GM12874 (cell line): ENCODE measurements around the gene RHOBTB3.

ENCODE experiments used
- CTCF ChIP-seq: IDR thresholded peaks from 2 replicates; pipeline ENCODE4 v1.5.1; 2011; ENCODE audit warnings: low read depth, mild to moderate bottlenecking, control low read depth, low read length, moderate library complexity; ENCODE audit not compliant: insufficient read depth

Gene RHOBTB3, protein sequence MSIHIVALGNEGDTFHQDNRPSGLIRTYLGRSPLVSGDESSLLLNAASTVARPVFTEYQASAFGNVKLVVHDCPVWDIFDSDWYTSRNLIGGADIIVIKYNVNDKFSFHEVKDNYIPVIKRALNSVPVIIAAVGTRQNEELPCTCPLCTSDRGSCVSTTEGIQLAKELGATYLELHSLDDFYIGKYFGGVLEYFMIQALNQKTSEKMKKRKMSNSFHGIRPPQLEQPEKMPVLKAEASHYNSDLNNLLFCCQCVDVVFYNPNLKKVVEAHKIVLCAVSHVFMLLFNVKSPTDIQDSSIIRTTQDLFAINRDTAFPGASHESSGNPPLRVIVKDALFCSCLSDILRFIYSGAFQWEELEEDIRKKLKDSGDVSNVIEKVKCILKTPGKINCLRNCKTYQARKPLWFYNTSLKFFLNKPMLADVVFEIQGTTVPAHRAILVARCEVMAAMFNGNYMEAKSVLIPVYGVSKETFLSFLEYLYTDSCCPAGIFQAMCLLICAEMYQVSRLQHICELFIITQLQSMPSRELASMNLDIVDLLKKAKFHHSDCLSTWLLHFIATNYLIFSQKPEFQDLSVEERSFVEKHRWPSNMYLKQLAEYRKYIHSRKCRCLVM

DNA sequence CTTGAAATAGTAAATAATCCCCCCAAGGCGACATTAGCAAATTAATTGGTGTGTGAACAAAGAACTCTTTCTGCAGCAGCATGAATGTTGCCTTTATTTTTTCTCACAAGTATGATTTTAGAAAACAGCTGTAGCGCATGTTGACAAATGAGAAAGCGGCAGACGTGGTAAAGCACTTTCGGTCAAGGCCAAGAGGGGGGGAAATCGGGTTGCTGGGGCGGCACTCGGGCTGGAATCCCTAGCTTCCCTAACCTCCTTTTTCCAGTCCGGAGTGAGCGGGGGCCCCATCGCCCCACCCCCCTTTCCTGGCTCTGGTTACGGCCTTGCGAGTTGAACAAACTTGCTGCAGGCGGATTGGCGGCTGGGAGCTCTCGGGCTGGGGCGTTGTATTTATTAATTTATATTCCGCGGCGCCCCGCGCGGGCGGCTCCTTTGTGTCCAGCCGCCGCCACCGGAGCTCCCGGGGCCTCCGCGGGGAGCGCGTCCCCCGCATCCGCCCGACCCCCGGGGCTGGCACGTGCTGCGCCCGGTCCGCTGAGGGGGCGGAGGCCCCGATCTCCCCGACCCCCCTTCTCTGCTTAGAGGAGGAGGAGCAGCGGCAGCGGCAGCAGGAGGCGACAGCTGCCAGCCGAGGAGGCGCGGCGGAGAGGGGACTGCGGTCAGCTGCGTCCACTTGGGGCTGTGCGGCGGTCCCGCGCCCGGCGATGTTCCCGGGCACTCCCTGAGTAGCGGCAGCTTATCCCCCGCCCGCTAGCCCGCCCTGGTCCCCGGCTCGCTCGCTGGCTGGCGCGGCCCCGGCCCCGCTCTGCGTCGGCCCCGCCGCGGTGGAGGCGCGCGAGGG lies at the start of gene RHOBTB3:
Gene RHOBTB3 (plus strand): TSS at position 607 of the 841 bp plus-strand sequence. CDS start 347 bp downstream, outside the sequence.
- no peak for TF ChIP-seq CTCF

GRCh38 chr5:95682891-95683290 lies 48.2 kb upstream of the RHOBTB3 start, which contains the start of gene SPATA9:
TSS of gene SPATA9 (minus strand) at chr5:95682991. CDS start at chr5:95682854, 137 bp downstream.
- no peak for TF ChIP-seq CTCF

- no peak for TF ChIP-seq CTCF
Observed at GRCh38 chr5:95684361-95684760, 46.8 kb upstream of the RHOBTB3 start.

DNA sequence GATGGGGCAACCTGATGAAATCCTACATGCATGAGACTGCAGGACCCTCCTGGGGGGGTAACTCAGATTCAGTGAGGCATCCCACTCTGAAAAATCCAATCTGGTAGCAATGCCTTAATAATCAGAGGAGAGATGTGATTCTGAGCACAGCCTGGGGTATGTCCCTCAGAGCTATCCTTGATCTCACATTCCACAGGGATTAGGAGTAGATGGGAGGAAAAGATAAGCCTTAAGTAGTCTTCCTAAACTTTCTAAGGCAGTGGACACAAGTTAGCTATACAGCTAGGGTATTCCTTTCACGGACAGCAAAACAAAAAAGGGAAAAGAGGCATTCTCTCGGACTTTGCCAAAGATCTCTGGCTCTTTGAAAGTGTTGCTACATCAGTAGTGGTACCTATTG lies 44.5 kb upstream of the RHOBTB3 start:
- no peak for TF ChIP-seq CTCF

- no peak for TF ChIP-seq CTCF
Observed at GRCh38 chr5:95689680-95690079, 41.5 kb upstream of the RHOBTB3 start.

- TF ChIP-seq CTCF, result no peak
Observed at GRCh38 chr5:95690333-95690732, 40.8 kb upstream of the RHOBTB3 start.
